Anterior cingulate cortex (tissue), 58 donors: ENCODE measurements around the gene TFIP11.

Experiments
- DNase-seq, 58 donors: peaks; one replicate each; lab custom pipeline; 2025; lab: John Stamatoyannopoulos, UW

The TFIP11 gene

GRCh38 chr22:26514419-26515161 is 2.3 kb upstream of the TFIP11 start:
- DNase-seq: no peak

- DNase-seq: no peak
These were observed 1.6 kb upstream of the TFIP11 start for GRCh38 chr22:26513838-26514237.

GRCh38 chr22:26508148-26508547 is 4.1 kb downstream of the TFIP11 start:
- no peak for DNase-seq

GRCh38 chr22:26503758-26504157 is 8.5 kb downstream of the TFIP11 start:
- no peak for DNase-seq

DNA sequence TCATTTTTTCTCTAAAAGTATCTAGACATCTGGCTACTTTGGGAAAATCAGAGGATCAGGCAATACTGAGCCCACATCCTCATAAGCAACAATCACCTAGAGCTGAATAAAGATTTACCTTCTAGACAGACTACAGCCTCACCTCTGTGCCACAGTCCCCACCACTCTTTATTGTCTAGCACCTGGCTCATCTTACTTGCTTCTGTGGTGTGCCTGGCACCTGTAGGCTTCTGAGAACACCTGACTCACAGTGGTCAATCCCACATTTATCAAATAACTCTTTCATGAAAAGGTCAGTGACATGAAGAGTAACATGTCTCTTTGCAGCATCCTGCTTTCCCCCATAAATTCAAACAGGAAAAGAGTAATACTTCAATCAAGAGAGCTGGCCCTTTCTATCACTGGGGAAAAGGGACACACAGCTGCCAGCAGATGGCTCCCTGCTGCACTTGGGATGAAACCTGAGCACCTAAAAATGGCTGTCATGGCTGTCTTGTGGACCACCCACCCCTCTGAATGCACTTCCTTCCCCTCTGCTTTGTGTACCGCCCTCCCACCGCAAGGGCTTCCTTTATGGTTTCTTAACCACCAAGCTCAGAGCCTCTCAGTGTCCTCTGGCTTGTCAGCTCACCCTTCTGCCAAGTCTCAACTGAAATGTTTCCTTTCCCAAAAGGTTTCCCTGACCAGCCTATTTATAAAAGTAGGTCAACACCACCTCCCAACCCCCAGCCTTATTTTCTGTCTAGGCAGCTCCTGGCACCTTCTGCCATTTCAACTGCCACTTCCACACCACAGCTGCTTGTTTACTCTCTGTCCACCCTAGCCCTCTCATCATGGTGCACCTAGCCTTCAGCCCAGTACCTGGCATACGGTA is 9.3 kb downstream of the TFIP11 start:
- DNase-seq: peak in 33 of 58 donors; percentile 6 to 76 (median 36)

GRCh38 chr22:26501996-26502395 is 10.3 kb downstream of the TFIP11 start:
- DNase-seq: no peak

DNA sequence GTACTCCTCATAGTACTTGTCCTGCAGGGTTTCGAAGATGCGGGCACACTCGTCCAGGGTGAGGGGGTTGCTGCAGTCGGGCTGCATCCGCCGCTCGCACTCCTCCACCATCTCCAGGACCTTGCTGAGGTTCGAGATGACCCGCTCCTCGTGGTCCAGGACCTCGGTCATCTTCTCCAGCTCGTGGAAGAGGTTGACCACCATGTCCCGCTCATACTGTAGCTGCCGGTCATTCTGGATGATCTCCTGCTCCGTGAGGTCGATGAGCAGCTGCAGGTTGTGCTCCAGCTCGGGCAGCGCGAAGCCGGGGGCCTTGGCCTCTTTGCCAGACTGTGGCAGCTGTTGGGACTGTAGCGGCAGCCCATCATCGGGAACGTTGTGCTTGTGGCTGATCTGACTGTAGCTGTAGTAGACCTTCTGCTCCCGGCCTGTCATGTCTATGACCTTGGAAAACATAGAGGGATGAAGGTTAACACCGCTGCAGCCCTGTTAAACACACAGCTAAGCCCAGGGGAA is 13.0 kb downstream of the TFIP11 start:
- no peak for DNase-seq

DNA sequence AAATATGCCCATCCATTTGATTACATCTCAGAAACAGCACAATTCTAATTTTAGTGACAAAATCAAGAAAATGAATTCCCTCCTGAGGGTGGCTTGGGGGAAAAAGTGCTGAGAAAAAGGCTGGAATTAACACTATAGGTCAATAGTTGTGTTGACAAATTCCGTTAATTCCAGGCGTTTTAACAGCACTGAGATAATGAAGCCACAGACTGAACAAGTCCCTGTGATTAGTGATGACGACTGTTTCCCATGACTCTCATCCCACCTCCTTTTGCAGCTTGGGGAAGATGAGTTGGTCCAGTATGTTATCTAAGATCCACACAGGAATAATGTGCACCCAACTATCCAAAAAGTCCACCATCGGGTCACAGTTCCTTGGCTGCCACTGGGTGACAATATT is 15.8 kb downstream of the TFIP11 start:
- DNase-seq: no peak

DNA sequence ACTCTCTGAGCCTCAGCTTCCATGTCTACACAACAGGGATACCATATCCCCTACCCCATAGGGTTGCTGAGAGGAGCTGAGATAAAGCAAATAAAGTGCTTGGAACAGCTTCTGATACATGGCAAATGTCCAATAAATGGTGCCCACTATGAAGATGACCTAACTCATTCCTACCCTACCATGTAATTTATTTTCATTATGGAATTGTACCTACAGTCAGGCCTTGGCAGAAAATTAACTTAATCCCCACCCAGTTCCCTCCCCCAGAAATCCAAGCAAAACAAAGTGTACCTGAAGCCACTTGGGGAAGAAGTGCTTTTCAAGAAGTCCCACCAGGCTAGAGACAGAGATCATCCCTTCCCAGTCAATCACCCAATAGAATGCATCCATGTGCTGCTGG is 17.8 kb downstream of the TFIP11 start:
- no peak for DNase-seq

DNA sequence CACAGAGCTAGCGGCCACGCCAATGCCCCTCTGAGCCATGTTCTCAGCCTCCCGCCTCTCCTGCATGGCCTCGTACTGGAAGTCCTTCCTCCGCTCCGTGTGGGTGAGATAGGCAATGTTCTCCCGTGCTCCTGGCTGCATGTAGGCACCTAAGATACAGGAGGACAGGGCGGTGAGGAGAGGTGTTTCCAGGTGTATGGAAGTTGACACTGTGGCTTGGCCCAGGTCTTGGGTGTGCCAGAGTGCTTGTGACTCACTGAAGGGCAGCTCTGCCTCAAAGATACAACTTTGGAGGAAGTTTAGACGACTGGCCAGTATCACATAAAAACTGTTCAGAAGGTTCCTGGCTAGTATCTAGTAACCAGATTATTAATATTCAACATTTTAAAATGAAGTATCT is 20.1 kb downstream of the TFIP11 start:
- DNase-seq: no peak

DNA sequence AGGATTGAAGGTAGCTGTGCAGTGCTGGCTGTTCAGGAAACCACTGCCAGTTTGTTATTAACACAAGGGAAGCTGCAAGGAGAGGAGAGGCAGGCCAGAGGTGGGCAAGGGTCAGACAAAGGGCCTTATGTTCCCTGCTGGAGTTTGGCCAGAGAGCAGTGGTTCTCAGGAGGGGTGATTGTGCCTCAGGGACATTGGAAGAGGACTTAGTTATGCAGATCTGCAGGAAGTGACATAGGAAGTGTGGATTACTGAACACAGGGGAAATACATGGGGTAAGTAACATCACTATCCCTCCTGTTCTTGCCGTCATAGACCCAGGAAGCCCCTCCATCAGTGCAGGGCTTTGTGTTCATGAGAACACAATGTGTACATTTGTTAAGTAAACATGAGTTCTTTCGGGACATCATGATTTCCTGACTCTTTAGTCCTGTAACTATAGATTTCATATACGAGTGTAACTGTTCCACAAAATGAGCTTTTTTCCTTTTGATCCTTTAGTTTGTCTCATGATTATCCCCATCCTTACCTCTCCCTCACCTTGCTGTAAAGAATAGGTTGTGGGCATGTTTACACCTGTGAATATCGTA is 22.7 kb downstream of the TFIP11 start:
- DNase-seq: no peak

DNA sequence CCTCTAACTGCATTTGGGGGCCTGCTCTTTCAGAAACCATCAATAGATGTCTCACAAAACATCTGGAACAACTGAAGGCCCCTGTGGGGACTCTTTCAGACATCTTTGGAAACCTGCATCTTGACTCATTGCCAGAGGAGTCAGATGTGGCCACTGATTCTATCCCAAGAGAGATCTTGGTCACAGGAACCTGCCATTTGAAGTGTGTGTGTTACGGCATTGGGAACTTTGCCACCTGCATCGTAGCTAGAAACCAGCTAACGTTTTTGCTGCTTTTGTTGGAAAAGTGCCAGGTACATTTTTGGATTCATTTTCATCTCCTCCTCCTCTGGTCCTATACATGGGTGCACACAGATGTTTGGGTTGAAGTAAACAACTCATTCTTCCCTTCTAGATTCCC is 24.3 kb downstream of the TFIP11 start:
- no peak for DNase-seq

DNA sequence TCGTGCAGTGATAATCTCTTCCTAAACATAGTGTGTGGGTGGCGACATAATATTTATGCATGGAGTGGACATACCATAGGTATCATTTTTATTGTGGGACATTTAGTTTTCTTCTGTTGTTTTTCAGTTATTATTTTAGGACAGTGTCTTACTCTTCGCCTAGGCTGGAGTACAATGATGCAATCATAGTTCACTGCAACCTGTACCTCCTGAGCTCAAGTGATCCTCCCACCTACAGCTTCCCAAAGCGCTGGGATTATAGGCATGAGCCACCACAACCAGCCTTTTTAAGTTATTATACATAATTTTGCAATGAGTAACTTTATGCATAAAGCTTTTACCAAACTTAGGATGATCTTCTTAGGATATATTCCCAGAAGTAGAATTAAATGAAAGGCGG is 25.9 kb downstream of the TFIP11 start:
- DNase-seq: no peak

DNA sequence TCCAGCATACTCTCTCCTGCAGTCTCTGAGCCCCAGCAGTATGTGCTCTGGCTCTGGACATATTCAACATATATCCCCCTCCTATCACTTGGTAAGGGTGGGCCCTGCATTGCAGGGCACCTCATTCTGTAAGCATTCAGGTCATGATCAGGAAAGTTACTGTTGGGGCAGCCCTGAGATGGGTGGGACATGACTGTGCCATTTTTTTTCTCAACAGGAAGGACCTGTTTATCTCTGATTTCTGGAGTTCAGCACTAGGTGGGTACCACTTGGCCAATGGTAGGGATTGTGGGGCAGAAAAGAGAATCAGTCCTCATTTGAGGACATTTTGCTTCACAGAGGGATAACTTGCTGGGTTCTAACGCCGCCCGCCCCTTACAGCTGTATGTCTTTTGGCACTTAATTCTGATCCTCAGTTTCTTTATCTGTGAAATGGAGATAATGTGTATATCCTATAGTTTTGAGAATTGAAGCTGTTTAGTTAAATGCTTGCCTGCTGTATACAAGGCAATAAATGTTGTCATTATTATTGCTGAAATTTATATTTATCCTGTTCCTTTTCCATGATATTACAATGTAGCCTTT is 26.4 kb downstream of the TFIP11 start:
- DNase-seq: no peak

DNA sequence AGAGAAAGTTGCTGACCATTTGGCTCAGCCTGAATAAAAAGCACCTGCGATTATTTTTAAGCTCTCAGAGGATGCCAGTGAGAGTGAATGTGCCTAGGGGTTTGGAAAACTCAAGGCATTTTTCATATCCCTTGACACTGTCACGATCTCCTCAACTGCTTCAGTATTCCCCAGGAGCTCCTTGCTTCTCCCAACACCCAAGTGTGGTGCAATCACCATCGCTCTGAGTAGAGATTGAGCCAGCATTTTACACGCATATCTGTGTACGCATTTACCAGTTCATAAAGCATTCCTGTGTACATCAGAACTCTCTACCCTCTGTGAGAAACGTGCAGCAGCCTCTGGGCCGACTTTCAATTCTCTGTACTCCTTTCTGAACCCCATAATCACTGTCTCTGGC is 27.3 kb downstream of the TFIP11 start:
- DNase-seq: no peak

DNA sequence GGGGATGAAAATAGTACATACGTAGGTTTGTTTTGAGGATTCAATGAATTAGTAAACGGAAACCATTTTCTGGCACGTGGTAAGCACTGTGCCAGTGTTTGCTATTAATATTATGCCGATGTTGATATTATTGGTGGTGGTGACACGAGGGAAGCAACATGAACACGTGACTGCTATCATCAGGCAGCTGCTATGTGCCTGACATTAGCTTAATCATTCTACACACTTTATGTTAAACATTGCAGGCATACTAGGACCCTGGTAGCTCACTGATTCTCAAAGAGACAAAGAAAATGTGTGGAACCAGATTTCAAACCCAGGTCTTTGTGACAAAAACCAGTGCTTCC is 27.9 kb downstream of the TFIP11 start:
- no peak for DNase-seq

DNA sequence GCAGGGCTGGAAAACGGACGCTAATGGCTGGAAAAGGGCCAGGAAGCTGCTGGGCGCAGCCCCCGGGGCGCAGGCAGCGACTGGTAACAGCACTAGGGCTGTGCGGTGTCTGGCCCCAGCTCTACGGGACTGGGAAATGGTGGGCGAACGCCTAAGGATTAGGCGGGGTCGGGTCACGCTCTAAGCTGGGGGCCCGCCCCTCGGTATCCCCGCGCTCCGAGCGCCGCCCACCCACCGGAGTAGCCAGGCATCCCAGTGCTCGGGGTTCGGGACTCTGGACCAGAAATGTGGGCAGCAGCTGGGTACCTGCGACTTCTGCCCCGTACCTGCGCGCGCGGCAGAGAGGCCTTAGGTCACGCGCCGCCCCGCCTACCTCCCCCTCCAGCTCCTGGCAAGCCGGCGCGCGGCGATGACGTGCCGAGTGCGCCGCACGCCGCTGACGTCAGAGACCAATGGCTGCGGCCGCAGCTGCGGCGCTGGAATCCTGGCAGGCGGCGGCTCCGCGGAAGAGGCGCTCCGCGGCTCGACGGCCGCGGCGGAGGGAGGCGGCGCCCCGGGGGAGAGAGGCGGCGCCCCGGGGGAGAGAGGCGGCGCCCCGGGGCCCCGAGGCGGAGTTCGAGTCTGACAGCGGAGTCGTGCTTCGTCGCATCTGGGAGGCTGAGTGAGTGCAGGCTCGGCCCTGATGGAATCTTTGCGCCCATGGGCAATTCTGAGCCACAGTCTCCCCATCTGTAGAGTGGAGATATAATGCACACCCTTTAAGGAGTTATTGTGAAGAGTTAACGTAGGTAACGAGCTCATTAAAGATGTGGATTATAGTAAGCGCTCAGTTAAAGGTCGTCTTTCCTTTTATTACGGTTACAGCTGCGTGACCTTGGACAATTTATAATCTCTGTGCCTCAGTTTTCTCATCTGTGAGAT is 28.6 kb downstream of the TFIP11 start, which contains the start of the genes HPS4 and SRRD:
Gene HPS4 (minus strand): TSS at position 345 of the 921 bp plus-strand sequence. CDS start 2,021 bp downstream, outside the sequence.
Gene SRRD (plus strand): TSS at position 439 of the 921 bp plus-strand sequence. CDS start 14 bp downstream, at position 453.
- peak in 56 of 58 donors; percentile 26 to 88 (median 75) for DNase-seq

- DNase-seq: no peak
These were observed 29.2 kb downstream of the TFIP11 start for GRCh38 chr22:26483043-26483438.

- DNase-seq: no peak
These were observed 30.1 kb downstream of the TFIP11 start for GRCh38 chr22:26482161-26482560.

DNA sequence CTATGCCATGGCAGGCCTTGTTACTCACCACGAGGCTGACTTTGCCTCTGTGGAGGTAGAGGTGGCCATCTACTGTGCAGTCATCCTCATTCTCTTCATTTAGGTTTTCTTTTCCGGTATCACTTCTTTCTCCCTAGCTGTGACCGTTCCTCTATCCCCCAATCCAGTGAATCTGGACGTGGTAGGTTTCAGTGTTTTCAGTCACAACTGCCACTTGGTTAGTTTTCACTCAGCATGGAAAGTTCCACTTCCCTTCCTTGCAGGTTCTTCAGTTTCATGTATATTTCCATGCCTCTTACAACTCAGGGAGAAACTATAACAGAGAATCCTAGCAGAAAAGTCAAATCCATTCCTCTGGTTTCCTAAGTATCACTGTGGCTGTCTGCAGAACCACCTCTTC is 30.6 kb downstream of the TFIP11 start:
- DNase-seq: no peak
